HK-2 (cell line): ENCODE data around the gene CBX8.
A peak's percentile ranks its signal among the peaks of the same experiment; 100 is the strongest.
"Not testable (repeated sequence)": the region's sequence is repeated elsewhere in the genome, so short reads cannot be mapped to it uniquely, and the experiment has no call there.

Experiments
- DNase-seq: peaks from one replicate; pipeline ENCODE4 v3.0.0-alpha.2; 2018; ENCODE audit not compliant: unreplicated experiment

The CBX8 gene

DNA sequence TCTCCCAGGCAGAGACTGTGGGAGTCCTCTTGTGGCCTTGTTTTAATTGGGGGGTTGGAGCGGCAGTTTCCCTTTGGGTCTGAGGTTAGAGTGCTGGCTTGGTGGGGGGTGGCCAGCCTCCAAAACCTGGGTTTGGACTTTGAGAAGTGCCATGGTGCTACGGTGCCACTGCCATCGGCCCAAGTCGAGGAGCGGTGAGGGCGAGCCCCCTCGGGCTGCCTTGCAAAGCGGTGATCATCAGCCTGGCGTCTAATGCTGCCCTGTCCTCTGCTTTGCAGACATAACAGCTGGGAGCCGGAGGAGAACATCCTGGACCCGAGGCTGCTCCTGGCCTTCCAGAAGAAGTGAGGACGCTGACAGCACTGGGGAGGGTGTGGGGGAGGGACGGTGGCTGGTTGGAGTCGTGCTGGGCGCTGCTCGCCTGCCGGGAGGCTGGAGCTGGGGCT is 17.8 kb downstream of the CBX8 start:
- no peak for DNase-seq

DNA sequence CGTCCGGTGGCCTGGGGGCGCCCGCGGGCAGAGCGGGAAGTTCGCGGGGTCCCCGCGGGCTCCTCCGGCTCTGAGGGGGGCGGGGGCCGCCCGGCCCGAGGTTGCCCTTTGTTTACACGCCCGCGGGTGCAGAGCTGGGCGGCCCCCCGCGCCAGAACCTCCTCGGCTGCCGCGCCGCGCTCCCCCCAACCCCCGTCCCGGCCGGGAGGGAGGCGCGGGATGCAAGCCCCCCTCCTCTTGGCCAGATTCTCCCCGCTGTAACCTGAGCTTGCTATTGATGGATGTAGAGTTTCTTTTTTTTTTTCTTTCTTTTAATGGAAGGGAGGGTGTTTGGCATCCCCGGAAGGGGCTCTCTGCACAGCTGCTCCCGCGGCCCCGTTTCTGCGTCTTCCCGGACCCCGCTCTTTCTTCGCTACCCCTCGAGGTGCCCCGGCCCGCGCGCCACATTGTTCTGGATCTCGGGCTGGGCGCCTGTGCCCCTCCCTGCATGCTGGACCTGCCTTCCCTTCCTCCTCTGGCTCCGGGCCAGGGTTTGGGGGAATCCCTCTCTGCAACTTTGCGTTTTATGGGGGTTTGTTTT is 18.3 kb downstream of the CBX8 start:
- DNase-seq = no peak

GRCh38 chr17:79777894-79778503 is 18.9 kb downstream of the CBX8 start, which contains the start of gene CBX2:
CBX2 (plus strand) TSS chr17:79778148; CDS start chr17:79778236, 88 bp downstream.
- DNase-seq = peak; percentile 80

GRCh38 chr17:79777120-79777893 is 19.6 kb downstream of the CBX8 start:
- peak; percentile 70 for DNase-seq

GRCh38 chr17:79776376-79777119 is 20.3 kb downstream of the CBX8 start:
- no peak for DNase-seq

DNA sequence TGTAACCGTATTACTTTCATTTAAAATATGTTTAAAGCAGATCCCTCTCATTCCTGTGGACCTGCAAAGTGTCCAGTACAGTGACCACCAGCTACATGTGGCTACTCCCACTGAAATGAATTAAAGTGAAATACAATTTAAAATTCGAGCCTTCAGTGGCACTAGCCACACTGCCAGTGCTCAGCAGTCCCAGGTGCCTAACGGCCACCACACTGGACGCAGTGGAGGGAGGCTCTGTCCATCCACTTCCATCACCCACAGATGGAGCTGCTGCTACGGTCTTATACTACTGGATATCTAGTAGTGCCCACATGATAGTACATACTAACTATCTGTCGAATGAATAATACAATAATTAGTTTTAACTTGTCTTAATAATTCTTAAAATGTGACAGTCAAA is 21.2 kb downstream of the CBX8 start:
- no peak for DNase-seq

- DNase-seq = no peak
These were observed 22.3 kb downstream of the CBX8 start for GRCh38 chr17:79774561-79774975.

- not testable (repeated sequence) for DNase-seq
These were observed 24.2 kb downstream of the CBX8 start for GRCh38 chr17:79772726-79773125.

GRCh38 chr17:79771276-79771675 is 25.6 kb downstream of the CBX8 start:
- no peak for DNase-seq

DNA sequence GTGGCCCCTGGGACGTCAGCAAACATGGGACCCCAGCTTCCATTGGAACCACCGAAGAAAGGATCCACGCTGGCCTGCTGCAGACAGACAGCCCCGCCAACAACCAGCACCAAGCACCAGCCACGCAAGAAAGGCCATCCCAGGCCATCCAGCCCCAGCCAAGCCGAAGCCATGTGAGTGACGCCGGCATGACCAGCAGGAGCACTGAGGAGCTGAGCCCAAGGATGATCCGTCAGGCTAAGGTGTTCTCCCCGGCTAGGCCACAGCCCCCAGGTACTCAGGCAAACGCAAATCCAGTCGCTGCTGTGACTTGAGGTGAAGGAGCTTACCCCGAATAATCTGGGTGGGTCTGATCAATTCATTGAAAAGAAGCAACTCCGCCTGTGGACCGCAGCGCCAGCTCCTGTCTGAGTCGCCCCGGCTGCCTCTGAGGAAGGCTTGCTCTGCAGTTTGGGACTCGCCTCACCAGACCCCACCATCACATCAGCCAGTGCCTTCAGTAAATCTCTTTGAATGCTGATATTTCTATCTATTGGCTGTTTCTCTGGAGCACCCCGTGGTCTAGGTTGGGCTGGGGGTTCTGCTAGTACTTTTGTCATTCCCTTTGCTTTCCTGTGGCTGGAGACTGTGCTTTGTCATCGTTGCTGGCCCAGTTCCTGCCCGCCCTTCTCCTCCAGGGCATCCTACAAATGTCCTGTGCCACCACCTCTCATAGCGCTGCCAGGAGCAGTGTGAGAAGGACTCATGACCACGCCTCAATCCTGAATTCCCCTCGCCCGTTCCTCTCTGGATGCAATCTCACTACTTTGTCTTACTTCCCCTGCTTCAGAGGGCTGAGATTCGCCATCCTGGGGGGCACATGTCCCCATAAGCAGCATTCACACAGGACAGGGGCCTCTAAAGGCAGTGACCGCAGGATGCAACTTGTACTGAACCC is 27.0 kb downstream of the CBX8 start:
- no peak for DNase-seq

DNA sequence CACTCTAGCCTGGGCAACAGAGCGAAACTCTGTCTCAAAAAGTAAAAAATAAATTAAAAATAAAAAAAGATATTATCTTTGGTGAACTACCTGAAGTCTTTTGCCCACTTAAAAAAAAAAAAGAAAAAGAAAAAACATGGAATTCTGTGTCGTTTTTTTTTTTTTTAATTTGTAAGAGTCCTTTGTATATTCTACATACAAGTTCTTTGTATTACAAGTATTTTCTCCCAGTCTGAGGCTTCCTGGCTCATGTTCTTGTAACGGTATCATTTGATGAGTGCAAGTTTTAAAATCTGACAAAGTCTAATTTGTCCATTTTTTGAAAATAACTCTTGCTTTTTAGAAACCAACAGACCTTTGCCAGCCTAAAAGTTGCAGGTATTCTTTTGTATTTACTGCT is 31.2 kb downstream of the CBX8 start:
- DNase-seq = no peak

GRCh38 chr17:79761894-79762589 is 34.8 kb downstream of the CBX8 start:
- no peak for DNase-seq

DNA sequence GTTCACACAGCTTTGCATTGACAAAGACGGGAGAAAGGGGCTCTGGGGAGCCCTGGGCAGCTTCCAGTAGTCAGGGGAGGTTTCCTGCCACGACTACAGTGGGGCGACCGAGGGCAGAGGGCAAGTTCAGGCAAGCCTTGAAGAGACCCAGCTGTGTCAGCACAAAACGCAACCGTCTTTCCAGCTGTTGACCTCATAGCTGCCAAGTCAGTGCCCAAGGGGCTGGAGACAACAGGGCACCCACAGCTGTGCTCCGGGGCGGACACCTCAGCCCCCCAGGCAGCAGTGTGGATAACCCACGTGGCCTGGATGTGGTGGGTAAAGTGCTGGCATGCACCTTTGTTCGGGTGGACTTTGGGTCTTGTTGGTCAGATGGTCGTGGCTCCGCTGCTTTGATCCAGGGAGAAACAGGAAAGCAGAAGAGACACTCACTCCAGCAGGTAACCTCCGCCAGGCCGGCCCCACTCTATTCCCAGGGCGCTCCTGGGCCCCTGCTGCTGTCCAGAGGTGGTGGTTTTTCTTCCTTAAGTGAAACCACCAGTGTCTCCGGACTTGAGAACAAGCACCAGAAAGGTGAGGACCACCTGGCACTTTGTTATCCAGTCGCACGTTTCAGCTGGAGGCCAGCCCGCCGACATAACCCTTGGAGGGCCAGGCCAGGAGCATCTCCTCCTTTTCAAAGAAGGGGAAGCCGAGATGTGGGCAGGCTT is 36.5 kb downstream of the CBX8 start:
- no peak for DNase-seq

- no peak for DNase-seq
These were observed 38.6 kb downstream of the CBX8 start for GRCh38 chr17:79758271-79758670.

- no peak for DNase-seq
These were observed 39.6 kb downstream of the CBX8 start for GRCh38 chr17:79757140-79757745.

DNA sequence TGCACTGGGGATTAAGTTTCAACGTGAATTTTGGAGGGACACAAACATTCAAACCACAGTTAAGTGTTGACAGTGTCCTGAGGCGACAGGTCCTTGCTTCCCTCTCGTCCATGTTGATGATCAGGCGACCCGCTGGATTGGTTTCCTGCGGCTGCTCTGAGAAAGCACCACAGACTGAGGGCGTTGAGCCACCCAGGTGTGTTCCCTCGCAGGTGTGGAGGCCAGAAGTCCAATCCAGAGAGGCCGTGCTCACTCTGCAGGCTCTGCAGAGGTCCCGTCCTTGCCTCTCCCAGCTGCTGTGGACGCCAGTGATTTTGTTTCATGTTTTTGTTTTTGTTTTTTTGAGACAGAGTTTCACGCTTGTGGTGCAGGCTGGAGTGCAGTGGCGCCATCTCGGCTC is 41.3 kb downstream of the CBX8 start:
- no peak for DNase-seq

GRCh38 chr17:79754903-79755302 is 42.0 kb downstream of the CBX8 start:
- not testable (repeated sequence) for DNase-seq

DNA sequence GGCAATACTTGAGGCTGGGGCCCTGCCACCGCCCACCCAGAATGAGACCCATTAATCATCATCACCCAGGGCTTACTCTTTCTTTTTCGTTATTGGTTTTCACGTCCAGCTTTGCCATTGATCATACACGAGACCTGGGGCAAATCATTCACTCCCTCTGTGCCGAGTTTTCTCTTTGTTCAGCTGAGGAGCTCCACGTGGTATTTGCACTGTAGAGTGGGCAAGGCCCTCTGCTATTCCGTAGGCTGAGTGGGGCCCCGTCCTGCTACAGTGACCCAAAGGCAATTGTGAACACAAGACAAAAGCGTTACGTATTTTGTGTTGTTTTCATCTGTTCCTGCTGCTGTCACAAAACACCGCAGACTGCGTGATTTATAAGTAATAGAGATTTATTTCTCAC is 42.5 kb downstream of the CBX8 start:
- no peak for DNase-seq

DNA sequence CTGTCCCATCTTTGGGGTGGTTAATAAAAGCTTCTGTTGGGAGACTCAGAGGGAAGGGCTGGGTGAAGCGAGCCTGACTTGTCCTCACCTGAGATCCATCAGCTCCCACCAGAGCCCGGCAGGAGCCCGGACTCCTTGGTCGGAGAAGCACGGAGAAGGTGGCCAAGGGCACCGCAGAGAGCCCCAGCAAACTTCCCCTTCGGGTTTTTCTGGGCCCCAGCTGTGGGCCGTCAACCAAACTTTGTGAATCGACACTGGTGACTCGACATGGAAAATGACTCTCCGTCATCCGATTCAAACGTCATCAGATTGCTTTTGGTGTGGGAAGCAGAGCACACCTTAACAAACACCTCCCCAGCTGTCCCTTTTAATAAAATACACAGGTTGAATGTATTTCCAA is 44.7 kb downstream of the CBX8 start:
- no peak for DNase-seq
